ENCODE measurements around the gene ZFC3H1. TPM values are rescaled to one million over a fixed set of nuclear protein-coding genes. Genes with fewer than 3 reads are reported as not detected.

ZFC3H1 gene
- total and polyA plus RNA-seq, 2 of the 4 experiments (the other 2 are of a cell fraction): 16.8 to 23.3 TPM

GRCh38 chr12:71567537-71567936 is 96.1 kb downstream of the ZFC3H1 start:
- Histone ChIP-seq H3K4me1 (ENCODE audit: control insufficient read depth, insufficient read depth, low read length) (no peaks in the 10 kb centered on the region), H3K27ac (ENCODE audit: insufficient read depth, low read length) (no peak overlapping the region), H2BK15ac (ENCODE audit: low read depth, low read length) (no peak overlapping the region), H4K8ac (ENCODE audit: low read depth in 2 of 2, low read length in 2 of 2) (no peak overlapping the region), H3K79me1 (ENCODE audit: low read depth in 1 of 2, low read length in 2 of 2) (no peaks in the 10 kb centered on the region), H4K20me1 (ENCODE audit: insufficient read depth, low read length) (no peaks in the 10 kb centered on the region), H3K23ac (ENCODE audit: low read depth, low read length) (no peak overlapping the region), H2BK20ac (ENCODE audit: low read depth, low read length) (no peak overlapping the region), H4K5ac (ENCODE audit: low read depth, low read length) (no peak overlapping the region), H2AK9ac (replicated peaks; ENCODE audit: low read depth, low read length, poor library complexity) (no peak overlapping the region), H2AK5ac (ENCODE audit: low read depth, low read length) (no peak overlapping the region), H2BK5ac (ENCODE audit: low read depth, low read length, poor library complexity, severe bottlenecking) (no peak overlapping the region), H3K36me3 (ENCODE audit: control insufficient read depth, insufficient read depth, low read length) (no peaks in the 10 kb centered on the region), H3K14ac (replicated peaks; ENCODE audit: low read depth, low read length) (no peak overlapping the region), H3K56ac (ENCODE audit: extremely low read depth, insufficient read depth, low read length) (no peak overlapping the region), H3K4ac (ENCODE audit: low read depth, low read length) (no peak overlapping the region), H3K4me3 (ENCODE audit: insufficient read depth, low read depth, low read length) (no peak overlapping the region), H3K9me1 (ENCODE audit: insufficient read depth, low read length) (no peaks in the 10 kb centered on the region), H3K18ac (ENCODE audit: low read depth, low read length) (no peak overlapping the region), H4K91ac (ENCODE audit: insufficient read depth, low read depth, low read length) (no peak overlapping the region), H3K4me2 (ENCODE audit: low read depth, low read length) (no peak overlapping the region), H3K9me3 (ENCODE audit: control insufficient read depth, insufficient read depth, low read length) (no peaks in the 10 kb centered on the region), H3K27me3 (ENCODE audit: control insufficient read depth, insufficient read depth, low read length) (peaks cover 12% of the 10 kb centered on the region; the same call in 1 of the 2 replicates), H2BK120ac (ENCODE audit: low read depth, low read length) (no peak overlapping the region), H2AFZ (replicated peaks; ENCODE audit: low read length, poor library complexity) (no peak overlapping the region), H3K9ac (ENCODE audit: low read depth, low read length) (no peak overlapping the region)
- DNase-seq (no peak), ATAC-seq (ENCODE audit: low read depth) (no peak)
- ChIA-PET CTCF (interaction anchor here (1.3 to 1.6 kb wide), 2 partner anchors 11 to 16 kb away, joined by 3 read pairs; no protein-coding TSS in a partner anchor), POLR2A (ENCODE audit: unreplicated experiment) (interaction anchor here (0.6 kb wide), 1 partner anchor 151 kb away, joined by 8 read pairs; no protein-coding TSS in a partner anchor)
- dilution Hi-C loops (cut with HindIII; ENCODE audit: low sequenced_read_pairs, unreplicated experiment): no loop called here
- no CpG with 5 or more reads among the region's 3 CpGs for WGBS, 2 experiments (ENCODE audit: extremely low coverage in 2 of 2, insufficient read length in 1 of 2)
- in situ Hi-C loops (cut with MboI; ENCODE audit: low sequenced_read_pairs): no loop called here
- intact Hi-C loops (cut with micrococcal nuclease): no loop called here
- BruUV-seq (replicated peaks): no TSS peak
- TF ChIP-seq MXI1 (IDR thresholded peaks at IDR 0.05; ENCODE audit: borderline replicate concordance, low read depth, low read length) (no peak), POLR2A (IDR thresholded peaks at IDR 0.05; ENCODE audit: low read depth, low read length) (no peak), CEBPB (IDR thresholded peaks at IDR 0.05; ENCODE audit: low read depth, low read length) (no peak), MAZ (IDR thresholded peaks at IDR 0.05; ENCODE audit: borderline replicate concordance, low read depth, low read length) (no peak), USF2 (IDR thresholded peaks at IDR 0.05; ENCODE audit: low read depth, low read length) (no peak), MAFK (IDR thresholded peaks at IDR 0.05; ENCODE audit: low read depth, low read length) (no peak), CHD1 (IDR thresholded peaks at IDR 0.05; ENCODE audit: low read depth, low read length) (no peak), NFE2L2 (IDR thresholded peaks at IDR 0.05; ENCODE audit: low read depth, low read length) (no peak), FOS (IDR thresholded peaks at IDR 0.05; ENCODE audit: low read depth, low read length) (no peak), BHLHE40 (IDR thresholded peaks at IDR 0.05; ENCODE audit: low read depth, low read length) (no peak), RCOR1 (IDR thresholded peaks at IDR 0.05; ENCODE audit: insufficient replicate concordance, low read length) (no peak), CTCF (conservative IDR thresholded peaks at IDR 0.05; ENCODE audit: low read depth, low read length) (no peak), RAD21 (IDR thresholded peaks at IDR 0.05; ENCODE audit: low read length) (no peak), ELK1 (IDR thresholded peaks at IDR 0.05; ENCODE audit: borderline replicate concordance, low read depth, low read length) (no peak), RFX5 (IDR thresholded peaks at IDR 0.05; ENCODE audit: low read depth, low read length) (no peak)

All from IMR-90 (cell line).